NCI-H1048 (cell line): ENCODE results near the gene TMEM220.
"Not testable (repeated sequence)": the region's sequence is repeated elsewhere in the genome, so short reads cannot be mapped to it uniquely, and the experiment has no call there.

ENCODE experiments used
- DNase-seq: peaks from one replicate; lab custom pipeline; 2025; lab: John Stamatoyannopoulos, UW

The TMEM220 gene

GRCh38 chr17:10728331-10728892 lies 1.4 kb downstream of the TMEM220 start:
- DNase-seq: no peak

DNA sequence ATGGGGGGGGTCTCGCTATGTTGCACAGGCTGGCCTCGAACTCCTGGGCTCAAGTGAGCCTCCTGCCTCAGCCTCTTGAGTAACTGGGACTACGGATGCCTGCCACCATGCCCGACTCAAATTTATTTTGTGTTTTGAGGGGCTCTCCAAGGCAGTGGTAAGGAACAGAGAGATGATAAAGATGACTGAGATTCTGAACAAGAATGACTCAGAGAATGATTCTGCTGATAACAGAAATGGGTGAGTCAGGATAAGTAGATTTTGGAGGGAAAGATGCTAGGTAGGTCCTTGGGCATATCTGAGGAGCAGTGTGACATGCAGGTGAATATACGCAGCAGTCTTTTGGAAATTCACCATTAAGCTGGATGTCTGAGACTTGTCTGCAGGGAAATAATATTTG lies 2.6 kb downstream of the TMEM220 start:
- DNase-seq: no peak

- DNase-seq: no peak
These were observed 3.6 kb downstream of the TMEM220 start for GRCh38 chr17:10726196-10726595.

DNA sequence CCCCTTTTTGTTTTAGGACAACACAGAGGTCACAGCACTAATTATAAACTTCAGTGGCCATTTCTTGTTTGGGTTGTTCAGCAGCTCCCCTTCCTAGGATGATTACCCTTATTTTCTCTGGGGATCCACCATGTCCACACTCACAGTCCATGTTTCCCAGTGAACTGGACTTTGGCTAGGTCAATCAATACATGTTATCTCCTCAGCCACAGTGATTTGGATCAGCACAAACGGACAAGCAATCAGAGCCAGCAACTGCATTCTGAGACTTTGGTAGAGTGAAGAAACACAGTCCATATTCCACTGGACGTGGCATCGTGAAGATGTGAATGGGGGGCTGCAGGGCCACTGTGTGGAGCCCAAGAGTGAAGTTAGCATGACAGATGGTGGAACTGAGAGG lies 4.6 kb downstream of the TMEM220 start:
- no peak for DNase-seq

DNA sequence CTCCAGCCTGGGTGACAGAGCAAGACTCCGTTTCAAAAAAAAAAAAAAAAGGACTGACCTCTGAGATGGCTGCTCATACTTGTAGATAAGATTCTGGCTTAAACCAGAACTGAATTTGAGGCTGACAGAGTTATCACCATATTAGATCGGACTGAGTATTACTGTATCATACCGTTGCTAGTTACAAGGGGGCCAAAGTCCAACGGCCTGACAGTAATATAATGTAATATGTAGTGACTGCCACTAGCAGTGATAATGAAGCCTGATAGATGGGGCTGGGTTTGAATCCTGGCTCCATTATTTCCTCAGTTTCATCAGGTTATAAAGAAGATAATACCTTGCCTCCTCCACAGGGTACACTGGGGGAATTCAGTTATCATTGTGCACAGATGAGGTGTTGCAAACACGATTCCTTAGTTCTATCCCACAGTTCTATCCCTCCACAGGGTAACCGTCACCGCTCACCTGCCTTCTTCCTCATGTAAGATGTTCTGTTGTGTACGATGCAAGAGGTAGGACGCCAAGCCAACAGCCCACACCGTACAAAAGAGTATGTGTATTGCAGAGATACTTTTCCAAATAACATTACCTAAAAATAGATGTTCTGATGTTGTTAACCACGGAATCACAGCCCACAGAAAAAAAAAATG lies 5.2 kb downstream of the TMEM220 start:
- no peak for DNase-seq

- no peak for DNase-seq
These were observed 11.3 kb downstream of the TMEM220 start for GRCh38 chr17:10718547-10718946.

GRCh38 chr17:10716218-10716617 lies 13.6 kb downstream of the TMEM220 start:
- DNase-seq: no peak

- no peak for DNase-seq
These were observed 16.5 kb downstream of the TMEM220 start for GRCh38 chr17:10713318-10713717.

DNA sequence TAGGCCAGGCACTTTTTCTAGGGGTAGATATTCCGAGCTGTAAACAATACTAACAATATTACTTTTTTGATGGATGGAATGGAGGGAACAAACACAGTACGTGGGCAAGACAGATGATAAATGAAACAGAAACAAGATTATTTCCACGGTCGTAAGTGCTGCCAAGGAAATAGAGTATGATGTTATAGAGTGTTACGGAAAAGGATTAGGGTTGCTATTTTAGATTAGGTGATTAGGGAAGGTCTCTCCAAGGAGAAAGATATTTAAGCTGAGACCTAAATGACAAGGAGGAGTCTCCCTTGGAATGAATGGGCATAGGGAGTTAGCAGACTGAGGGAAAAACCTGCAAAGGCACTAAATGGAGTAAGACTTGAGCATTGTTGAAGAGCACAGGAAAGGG lies 24.1 kb downstream of the TMEM220 start:
- no peak for DNase-seq

DNA sequence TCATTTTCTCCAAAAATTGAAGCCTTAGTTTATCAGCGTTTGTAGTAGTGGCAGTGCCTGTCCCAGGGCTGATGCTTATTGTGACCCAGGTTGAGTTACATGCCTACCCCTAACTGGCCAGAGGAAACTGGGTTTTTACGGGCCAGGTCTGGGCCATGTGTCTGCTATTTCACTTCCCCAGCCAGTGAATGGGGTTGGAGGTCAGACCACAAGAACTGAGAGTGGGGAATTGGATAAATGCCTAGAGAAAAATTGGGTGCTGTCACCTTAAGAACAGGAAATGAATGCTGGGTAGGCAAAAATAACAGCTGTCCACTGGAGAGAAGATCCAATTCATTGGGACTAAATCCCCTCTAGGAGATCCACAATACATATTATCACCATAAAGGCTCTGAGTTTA lies 27.2 kb downstream of the TMEM220 start:
- no peak for DNase-seq

GRCh38 chr17:10699856-10700255 lies 30.0 kb downstream of the TMEM220 start:
- no peak for DNase-seq

- no peak for DNase-seq
These were observed 31.6 kb downstream of the TMEM220 start for GRCh38 chr17:10698096-10698818.

GRCh38 chr17:10697092-10698081 lies 32.4 kb downstream of the TMEM220 start, which contains the start of the genes ADPRM and SCO1:
Gene ADPRM, plus strand, starts transcription at chr17:10697594. Its CDS starts 7,333 bp downstream, at chr17:10704927.
Gene SCO1, minus strand, starts transcription at chr17:10697533. Its CDS starts 26 bp downstream, at chr17:10697507.
- peak; percentile 63 for DNase-seq

- not testable (repeated sequence) for DNase-seq
These were observed 33.9 kb downstream of the TMEM220 start for GRCh38 chr17:10695875-10696407.

DNA sequence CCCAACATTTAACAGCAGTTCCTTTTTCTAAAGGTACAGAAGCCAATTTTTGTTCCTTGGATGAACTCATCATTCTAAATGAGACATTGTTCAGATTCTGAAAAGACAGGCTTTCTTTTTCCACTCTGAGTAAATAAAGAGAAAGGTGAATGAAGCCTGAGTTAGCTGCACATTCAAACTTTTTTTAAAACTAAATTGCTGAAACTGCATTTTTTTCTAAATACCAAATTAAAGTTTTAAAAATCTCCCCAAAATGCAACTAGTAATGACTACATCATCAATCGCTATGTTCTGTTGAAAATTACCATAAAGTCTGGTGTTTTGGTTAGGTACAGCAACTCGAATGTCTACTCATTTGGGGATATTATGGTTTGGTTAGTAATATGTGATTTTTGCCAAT lies 42.3 kb downstream of the TMEM220 start:
- no peak for DNase-seq

GRCh38 chr17:10683853-10684252 lies 46.0 kb downstream of the TMEM220 start:
- DNase-seq: no peak

GRCh38 chr17:10681866-10682446 lies 47.9 kb downstream of the TMEM220 start:
- no peak for DNase-seq

DNA sequence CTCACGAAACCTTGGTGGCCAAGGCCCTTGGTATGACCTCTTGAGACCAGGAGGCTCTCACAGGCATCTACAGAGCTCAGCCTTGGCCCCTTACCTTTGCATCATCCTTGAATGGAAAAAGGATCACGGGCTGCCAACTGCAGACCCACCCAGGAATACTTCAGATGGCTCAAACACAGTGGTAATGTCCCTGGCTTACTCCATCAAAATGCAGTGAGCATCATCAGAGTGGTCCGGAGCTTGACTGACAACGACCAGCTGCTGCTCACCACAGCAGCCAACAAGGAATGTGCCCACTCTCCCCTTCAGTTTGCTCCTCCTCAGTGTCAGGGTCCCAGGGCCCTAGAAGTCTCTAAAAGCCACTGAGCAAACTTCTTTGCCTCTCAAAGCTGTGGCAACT lies 55.1 kb downstream of the TMEM220 start:
- DNase-seq: no peak

GRCh38 chr17:10673312-10673711 lies 56.5 kb downstream of the TMEM220 start:
- no peak for DNase-seq

DNA sequence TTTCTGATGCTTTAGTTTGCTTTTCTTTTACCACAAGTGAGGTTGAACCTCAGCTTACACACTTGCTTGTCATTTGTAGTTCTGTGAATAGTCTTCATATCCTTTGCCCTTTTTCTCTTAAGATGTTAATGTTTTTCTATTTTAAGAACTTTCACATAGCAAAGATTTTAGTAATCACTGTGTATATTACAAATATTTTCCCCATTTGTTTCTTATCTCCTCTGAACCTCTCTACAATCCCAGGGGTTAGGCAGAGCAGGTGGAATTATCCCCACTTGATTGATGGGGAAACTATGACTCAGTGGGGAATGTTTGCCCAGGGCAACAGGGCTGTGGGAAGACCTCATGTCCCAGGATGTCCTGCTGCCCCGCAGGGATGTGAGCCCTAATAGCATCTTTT lies 61.0 kb downstream of the TMEM220 start:
- DNase-seq: no peak

DNA sequence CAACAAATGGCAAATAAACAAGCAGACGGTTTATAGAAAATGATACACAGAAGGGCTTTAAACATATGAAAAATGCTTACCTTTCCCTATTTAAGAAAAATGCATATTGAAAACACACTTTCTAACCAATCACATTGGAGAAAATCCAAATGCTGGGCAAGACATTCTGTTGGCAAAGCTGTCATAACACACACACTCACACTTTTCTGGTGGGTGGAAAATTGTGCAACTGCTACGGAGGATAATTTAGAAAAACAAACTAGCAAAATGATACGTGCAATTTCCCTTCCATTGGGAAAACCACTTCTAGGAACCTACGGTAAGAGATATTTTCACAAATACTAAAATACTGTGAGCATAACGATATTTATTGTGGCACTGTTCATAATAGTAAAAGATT lies 62.9 kb downstream of the TMEM220 start:
- no peak for DNase-seq
